Measurements from ENCODE around the gene NCAM1. TPM values are rescaled to one million over a fixed set of nuclear protein-coding genes. Genes with fewer than 3 reads are reported as not detected.

Gene NCAM1
- total RNA-seq, 1 experiment from 2014 or later = 5.9 TPM

GRCh38 chr11:112983887-112984286, 22.7 kb downstream of the NCAM1 start:
- Mint-ChIP-seq H3K9me3 (peaks cover 36% of the 10 kb centered on the region), H3K4me1 (peaks cover 21% of the 10 kb centered on the region), H3K27ac (no peak overlapping the region), H3K27me3 (ENCODE audit: low read depth) (no peaks in the 10 kb centered on the region; the same call in 1 of the 2 replicates), H3K36me3 (peaks cover 14% of the 10 kb centered on the region), H3K4me3 (no peak overlapping the region)
- DNase-seq (ENCODE audit: low spot score) (no peak), ATAC-seq (no peak)
- POLR2A ChIA-PET = no interaction called here
- CTCF ChIA-PET = no interaction called here
- TF ChIP-seq PRRX2 (CRISPR knock-in tag; IDR thresholded peaks at IDR 0.05) (no peak), ZMAT4 (CRISPR knock-in tag; IDR thresholded peaks at IDR 0.05) (no peak), TP53 (CRISPR knock-in tag; IDR thresholded peaks at IDR 0.05) (no peak), JUN (CRISPR knock-in tag; IDR thresholded peaks at IDR 0.05) (no peak), RELA (CRISPR knock-in tag; IDR thresholded peaks at IDR 0.05; ENCODE audit: borderline replicate concordance) (no peak), ZNF671 (CRISPR knock-in tag; IDR thresholded peaks at IDR 0.05) (no peak), AFF4 (CRISPR knock-in tag; IDR thresholded peaks at IDR 0.05; ENCODE audit: borderline replicate concordance) (no peak), JAZF1 (CRISPR knock-in tag; IDR thresholded peaks at IDR 0.05) (no peak), HMGXB4 (CRISPR knock-in tag; IDR thresholded peaks at IDR 0.05) (no peak), HMGA2 (CRISPR knock-in tag; IDR thresholded peaks at IDR 0.05) (no peak), ERG (CRISPR knock-in tag; IDR thresholded peaks at IDR 0.05) (no peak), RORB (CRISPR knock-in tag; IDR thresholded peaks at IDR 0.05) (no peak), ATF6 (CRISPR knock-in tag; IDR thresholded peaks at IDR 0.05) (no peak), NFYB (CRISPR knock-in tag; conservative IDR thresholded peaks at IDR 0.05; ENCODE audit: low read depth) (no peak), NR1H2 (CRISPR knock-in tag; IDR thresholded peaks at IDR 0.05) (no peak), CTCF (IDR thresholded peaks at IDR 0.05) (no peak), ETV6 (CRISPR knock-in tag; IDR thresholded peaks at IDR 0.05) (no peak), ZBTB21 (CRISPR knock-in tag; IDR thresholded peaks at IDR 0.05; ENCODE audit: borderline replicate concordance) (no peak), PREB (CRISPR knock-in tag; IDR thresholded peaks at IDR 0.05; ENCODE audit: borderline replicate concordance) (no peak), IRF1 (CRISPR knock-in tag; IDR thresholded peaks at IDR 0.05) (no peak)
